SW480 (cell line): ENCODE measurements around the gene S100A7.
"Not testable (repeated sequence)": the region's sequence is repeated elsewhere in the genome, so short reads cannot be mapped to it uniquely, and the experiment has no call there.

Source experiments
- DNase-seq: peaks from one replicate; pipeline ENCODE4 v3.0.0-alpha.2; 2016; ENCODE audit warnings: low spot score

The S100A7 gene

DNA sequence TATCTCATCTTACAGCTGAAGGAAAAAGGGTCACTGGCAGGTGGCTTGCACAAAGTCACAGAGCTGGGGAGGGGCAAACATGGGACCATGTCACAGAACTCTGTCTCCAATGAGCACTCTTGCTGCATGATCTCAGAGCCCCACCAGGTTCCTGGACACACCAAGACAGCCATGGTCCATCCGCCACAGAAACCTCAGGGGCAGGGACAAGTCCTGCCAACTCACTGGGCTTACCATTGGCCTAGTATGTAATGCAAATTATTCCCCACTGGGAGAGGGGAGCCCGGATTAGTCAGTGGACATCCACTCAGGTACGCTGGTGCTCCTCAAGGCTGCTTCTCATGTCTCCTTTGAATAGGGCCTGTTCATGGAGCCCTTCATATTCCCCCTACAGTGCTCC, 29.9 kb downstream of the S100A7 start:
- no peak for DNase-seq

DNA sequence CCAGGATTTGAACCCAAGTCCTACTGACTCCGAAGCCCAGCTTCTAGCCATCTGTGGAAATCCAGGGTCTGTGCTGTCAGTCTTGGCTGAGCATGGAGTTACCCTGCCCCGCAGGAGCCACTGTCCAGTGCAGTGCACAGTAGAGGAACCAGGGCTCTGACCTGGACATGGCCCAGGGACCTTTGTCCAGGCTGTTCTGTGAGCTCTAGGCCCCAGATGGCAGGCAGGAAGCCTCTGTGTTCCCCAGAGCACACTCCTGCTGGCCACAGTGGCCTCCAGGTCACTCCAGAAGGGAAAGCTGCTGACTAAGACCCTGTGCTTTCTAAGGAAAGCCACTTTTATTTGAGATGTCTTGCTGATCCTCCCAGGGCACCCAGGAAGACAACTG, 30.3 kb downstream of the S100A7 start:
- DNase-seq = no peak

DNA sequence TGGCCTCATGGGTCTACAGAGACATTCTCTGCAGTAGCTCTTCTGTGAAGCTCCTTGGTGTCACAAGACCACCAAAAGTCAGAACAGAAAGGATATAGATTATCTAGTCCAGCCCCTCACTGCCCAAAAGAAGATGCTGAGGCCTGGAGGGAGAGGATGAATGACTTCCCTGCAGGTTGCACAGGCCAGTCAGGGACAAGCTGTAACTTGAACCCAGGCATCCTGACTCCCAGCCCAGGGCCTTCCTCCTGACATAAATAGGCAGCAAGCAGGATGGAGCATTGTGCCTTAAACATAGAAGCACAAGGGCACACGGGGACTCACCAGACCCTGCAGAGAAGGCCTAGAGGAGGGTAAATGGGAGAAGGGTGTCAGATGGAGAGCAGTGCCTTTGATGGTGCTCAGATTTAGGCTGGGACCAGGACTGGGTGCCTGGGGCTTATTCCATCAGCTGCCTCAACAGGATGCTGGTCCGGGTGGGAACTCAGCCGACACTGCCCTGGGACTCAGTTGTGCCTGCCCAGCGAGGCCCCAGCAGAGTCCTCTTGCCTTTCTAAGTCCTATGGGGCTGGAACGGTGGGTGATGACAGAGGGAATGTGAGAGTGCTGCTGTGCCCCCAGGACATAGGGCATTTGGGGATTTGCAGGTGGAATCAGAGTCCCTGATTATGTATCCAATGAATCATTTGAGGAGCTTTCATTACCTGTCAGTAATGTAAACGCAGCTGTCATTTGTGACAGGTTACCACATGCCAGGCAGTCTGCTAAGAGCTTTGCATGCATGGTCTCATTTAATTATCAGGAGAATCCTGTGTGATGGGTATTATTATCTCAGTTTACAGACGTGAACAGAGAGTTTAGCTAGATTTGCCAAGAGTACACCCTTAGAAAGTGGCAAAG, 30.9 kb downstream of the S100A7 start:
- DNase-seq = no peak

DNA sequence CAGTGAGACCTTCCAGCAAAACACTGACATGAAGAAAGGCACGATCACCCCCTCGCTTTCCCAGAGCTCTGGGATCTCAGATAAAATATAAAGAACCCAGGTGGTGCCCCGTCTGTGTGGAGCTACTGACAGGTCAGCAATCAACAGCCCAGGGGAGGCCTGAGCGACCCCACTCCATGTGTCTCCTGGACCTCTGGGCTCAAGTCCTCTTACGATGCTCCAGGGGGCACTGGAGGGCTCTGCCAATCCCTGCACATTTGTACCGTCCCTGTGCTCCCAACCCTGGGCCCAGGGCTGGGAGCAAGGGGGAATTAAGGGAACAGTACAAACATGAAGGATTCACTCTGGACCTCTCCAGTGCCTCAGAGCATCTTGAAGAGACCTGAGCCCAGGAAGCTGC, 31.7 kb downstream of the S100A7 start:
- no peak for DNase-seq

DNA sequence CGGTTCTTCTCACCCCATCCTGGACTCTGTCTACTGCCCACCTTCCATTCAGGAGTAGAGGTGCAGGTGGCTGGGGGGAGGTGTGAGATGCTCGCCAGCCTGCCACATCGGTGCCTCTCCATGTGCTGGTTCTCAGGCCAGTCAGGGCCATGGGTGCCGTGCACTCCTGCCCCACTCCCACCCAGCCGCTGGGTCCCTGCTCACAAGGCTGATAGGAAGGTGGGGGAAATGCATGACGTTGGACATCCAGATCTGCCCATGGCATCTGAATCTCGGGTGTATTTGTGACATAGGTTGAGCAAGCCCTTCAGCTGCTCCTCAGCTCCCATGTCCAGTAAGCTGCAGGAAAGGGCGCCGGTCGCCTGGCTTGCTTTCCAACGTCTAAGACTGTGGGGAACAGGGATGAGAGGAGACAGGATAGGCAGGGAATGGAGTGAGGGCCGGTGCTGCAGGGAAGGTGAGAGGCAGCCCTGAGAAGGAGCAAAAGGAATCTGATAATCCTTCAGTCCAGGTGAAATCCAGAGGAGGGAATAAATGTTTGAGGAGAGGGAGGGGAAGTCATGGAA, 32.3 kb downstream of the S100A7 start:
- no peak for DNase-seq

DNA sequence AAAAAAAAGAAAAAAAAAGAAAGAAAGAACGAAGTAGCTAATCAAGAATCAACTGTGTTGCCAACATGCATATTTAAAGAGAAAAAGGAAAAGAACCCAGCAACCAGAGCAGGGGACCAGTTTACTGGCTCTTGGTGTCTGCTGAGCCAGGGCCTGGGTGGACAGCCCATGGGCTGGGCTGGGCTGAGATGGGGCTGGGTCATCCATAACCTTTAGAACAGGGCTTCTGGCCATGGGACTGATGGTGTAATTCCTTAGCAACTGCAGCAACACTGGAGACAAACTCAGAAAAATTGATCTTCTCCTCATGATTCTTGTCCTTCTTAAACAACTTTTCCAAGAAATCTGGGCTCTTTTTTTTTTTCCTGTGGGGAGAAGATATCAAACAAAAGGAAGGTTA, 33.6 kb downstream of the S100A7 start:
- no peak for DNase-seq

DNA sequence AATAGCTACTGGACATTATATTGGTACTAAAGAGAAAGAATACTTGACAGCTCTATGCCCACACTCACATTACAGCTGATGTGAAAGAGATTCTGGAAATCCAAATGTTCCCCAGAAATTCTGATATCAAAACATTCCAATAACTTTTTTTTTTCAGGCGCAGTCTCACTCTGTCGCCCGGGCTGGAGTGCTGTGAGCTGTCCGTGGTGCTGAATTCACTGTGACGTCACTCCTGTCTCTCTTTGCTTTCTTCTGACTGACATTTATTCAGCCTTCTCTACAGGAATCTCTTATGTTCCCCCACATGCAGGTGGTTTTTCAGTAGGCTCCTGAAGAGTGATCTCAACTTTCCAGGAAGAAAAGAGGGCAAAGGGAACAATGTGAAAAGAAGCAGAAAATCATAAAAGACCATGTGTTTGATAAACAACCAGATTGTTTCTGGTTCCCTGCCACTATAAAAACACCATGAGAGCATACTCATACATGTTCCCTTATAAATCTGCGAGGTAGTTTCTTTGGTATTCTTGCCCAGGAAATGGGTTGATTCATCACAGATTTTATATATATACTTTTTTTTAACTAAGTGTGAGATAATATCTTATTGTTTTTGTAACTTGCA, 37.9 kb downstream of the S100A7 start:
- DNase-seq = peak; percentile 48

DNA sequence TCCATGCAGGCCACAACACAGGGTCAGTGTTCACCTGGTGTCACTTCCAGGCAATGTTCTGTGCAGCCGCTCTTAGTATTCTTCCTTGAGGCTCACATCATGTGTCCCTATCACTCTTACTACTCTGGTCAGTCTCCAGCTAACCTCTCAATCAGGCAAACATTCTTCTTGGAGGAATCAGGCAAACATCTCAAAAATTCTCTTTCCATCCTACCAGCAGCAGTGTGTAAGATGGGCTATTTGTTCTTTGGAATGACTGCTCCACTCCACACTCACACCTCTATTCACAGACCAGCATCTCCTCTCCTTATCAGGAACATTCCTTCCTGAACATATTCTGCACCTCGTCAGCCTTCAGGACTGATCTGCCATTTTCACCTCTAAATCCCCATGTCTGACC, 40.1 kb downstream of the S100A7 start:
- DNase-seq = no peak

DNA sequence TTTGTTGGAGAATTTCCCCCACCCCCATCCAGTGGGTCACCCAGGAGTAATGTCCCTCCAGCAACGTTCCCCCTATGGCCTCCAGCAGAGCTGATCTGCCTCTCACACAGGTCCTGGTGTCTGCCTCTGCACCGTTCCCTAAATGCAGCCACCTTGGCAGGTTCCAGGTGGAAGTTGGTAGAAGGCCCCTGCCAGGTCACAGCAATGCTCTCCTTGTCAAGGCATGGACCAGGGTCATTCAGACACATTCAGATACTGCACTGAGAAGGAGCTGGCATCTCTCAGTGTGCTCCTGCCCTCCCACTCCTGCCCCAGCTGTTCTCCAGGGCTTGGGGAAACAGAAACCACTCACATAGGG, 41.0 kb downstream of the S100A7 start:
- DNase-seq = not testable (repeated sequence)

DNA sequence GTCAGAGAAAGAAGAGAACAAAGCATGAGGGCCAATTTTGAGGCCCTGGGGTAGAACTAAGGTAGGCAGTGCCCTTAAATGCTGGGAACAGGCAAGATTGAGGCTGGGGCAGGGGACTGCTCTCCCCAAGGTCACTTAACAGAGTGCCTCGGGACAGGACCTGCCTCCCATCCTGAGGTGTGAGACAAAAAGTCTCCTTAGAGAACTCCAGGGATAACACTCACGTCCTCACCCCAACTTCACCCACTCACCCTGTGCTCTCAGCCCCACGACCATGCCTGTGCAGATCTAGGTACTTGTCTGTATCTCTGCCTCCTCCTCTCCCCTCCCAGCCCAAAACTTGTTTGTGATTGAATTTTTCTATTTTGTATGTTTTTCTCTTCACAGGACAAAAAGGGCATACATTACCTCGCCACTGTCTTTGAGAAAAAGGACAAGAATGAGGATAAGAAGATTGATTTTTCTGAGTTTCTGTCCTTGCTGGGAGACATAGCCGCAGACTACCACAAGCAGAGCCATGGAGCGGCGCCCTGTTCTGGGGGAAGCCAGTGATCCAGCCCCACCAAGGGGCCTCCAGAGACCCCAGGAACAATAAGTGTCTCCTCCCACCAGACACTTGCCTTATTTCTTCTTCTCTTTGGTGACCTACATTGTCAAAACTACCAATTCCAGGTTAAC, 41.6 kb downstream of the S100A7 start:
- not testable (repeated sequence) for DNase-seq

DNA sequence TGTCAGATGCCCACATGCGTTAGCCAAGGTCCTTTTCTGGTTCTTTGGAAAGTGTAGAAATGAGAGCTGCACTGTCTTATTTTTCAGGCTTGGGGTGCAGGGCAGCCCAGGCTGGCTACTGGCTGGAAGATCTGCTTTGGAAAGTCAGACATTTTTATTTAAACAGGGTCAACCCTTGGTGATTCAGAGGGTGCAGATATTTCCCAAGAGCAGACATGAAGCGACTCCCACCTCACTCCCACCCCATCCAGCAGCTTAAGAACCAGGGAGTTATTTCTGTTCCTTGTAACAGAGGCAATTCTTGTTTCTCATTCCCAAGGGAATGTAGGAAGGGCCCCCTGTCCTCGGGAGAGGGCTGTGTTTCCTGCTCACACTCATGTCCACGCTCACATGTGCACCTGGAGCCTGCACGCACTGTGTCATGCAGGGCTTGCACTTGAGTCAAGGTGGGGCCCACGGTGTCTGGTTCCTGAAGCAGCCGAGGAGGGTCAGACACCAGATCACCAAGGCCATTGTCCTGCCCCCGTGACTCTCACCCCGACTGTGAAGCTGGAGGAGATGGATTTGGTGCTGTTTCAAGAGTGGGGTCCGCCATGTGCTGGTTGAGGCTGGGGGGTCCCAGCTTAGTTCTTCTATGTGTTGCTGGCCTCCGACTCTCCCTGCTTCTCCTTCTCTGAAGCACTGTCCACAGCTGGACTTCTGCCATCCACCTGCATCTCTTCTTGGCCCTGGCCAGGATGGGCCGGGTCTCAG, 43.1 kb downstream of the S100A7 start:
- DNase-seq = no peak

DNA sequence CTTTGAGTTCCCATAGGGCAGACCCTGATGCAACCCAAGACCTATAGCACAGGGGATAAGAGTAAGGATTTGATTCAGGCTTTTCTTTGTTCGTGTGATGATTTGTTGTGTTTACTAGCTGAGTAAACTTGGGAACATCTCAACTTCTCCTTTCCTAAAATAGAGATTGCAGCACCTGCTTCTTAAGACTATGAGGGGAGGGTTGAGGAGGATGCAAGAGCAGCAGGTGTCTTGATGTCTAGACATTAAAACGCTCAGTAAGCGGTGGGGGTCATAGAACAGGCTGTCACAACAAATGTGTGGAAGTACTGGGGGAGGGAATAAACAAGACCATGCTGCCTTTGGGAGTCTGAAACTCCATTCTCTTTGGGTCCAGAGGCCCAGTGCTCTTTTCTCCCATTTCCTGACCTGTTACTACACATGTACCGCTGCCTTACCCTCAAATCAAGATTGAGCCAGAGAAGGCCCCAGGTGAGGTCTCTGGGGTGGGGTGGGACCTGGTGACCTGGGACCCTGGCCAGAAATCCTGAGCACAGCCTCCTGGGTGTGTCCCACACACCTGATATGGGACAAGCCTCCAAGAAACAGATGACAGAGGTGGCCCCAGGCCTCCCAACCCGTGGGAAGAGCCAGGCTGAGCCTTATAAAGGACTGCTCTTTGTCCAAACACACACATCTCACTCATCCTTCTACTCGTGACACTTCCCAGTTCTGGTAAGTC, 44.4 kb downstream of the S100A7 start, which contains the start of gene S100A7A:
Gene S100A7A, plus strand, starts transcription at position 671 of the 721 bp plus-strand sequence. CDS start 1,563 bp downstream, outside the sequence.
- DNase-seq = no peak

DNA sequence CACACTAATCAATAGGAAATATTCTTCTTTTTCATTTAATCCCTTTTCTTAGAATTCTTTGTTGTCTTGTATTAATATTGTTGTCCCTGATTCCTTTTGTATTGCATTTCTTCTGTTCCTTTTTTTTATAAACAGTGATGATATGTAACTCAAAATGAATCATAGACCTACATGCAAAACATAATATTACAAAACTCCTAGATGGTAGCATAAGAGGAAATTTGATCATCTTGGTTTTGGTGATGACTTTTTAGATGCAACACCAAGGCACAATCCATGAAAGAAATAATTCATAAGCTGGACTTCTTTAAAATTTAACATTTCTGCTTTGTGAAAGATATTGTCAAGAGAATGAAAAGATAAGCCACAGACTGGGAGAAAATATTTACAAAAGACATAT, 46.5 kb downstream of the S100A7 start:
- DNase-seq = not testable (repeated sequence)
